ENCODE measurements around the gene ANKZF1. TPM values are rescaled to one million over a fixed set of nuclear protein-coding genes. Genes with fewer than 3 reads are reported as not detected.
A peak's percentile ranks its signal among the peaks of the same experiment; 100 is the strongest.

The ANKZF1 gene
- polyA plus RNA-seq, 1 of the 3 experiments (the other 2 are of a cell fraction): 22.3 TPM

DNA sequence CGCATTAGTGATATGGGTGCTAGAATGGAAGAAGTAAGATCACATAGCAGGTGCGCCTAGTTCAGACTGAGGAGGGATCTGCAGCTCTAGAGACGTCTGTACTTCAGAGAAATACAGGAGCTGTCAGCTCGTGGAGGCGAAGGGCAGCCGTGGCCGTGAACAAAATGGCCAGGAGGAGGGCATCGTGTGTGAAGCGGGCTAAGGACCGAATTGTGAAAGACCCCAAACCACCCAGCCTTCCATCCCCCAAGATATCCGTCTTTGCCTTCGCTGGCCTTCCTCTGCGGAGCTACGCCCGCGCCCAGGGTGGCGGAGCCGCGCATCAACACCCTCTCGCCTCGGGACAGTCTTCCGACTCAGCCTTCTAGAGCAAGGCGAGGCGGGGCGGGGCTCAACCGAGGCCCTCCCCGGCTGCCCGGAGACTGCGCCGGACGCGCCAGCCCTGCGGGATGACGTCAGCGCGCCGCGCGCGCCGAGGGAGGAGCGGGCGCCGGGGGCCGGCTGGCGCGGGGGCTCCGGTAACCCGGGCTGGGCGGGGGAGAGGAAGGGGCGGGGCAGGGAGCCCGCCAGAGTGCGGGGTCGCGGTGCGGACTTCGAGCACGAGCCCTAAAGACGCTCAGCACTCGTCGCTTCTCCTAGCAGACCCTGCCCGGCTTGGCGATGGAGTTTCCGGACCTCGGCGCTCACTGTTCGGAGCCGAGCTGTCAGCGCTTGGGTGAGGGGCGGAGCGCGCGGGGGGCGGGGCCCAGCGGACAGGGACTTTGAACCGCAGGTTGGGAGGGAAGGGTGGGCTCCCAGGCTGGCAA is 23.1 kb upstream of the ANKZF1 start, which contains the start of gene ZFAND2B:
TSS of gene ZFAND2B (plus strand) at position 455 of the 806 bp plus-strand sequence. CDS start at position 661, 206 bp downstream.
- Histone ChIP-seq H2AFZ (ENCODE audit: low read depth) (peak within 1 kb of the TSS; percentile 59), H3K9me3 (no peaks in the 10 kb centered on the region), H3K9ac (peak within 1 kb of the TSS; percentile 50; the same call in 1 of the 2 replicates), H3K27ac (ENCODE audit: low read depth in 2 of 2, low read length in 1 of 2) (peak within 1 kb of the TSS; percentile 67 to 93; a peak in 3 of 4 replicates), H3F3A (replicated peaks; ENCODE audit: insufficient read depth) (peaks cover 15% of the 10 kb centered on the region), H3K27me3 (ENCODE audit: insufficient read depth) (no peaks in the 10 kb centered on the region), H3K4me2 (peak within 1 kb of the TSS; percentile 86), H3K4me1 (ENCODE audit: control insufficient read depth in 1 of 2, insufficient read depth in 2 of 2, low read depth in 1 of 2, low read length in 1 of 2) (peaks cover 13 to 20% of the 10 kb centered on the region in 2 experiments; a peak in 3 of 4 replicates), H3K9me2 (no peaks in the 10 kb centered on the region), H4K20me1 (ENCODE audit: insufficient read depth) (no peaks in the 10 kb centered on the region), H3K4me3 (ENCODE audit: low read depth in 2 of 2, low read length in 1 of 2) (peak within 1 kb of the TSS; percentile 69), H3K36me3 (replicated peaks in 1 of 2; ENCODE audit: control insufficient read depth in 1 of 2, insufficient read depth in 2 of 2, low read length in 1 of 2) (peaks cover 9 to 26% of the 10 kb centered on the region in 2 experiments), H3K79me2 (ENCODE audit: insufficient read depth) (no peaks in the 10 kb centered on the region)
- ChIA-PET CTCF (interaction anchor here (0.6 to 4.0 kb wide), 7 partner anchors 11 to 182 kb away, joined by 3 to 26 read pairs (median 5); partner anchors contain the start of genes ABCB6, CNPPD1 and SLC23A3), POLR2A (interaction anchor here (0.6 to 4.6 kb wide), 9 partner anchors 11 to 423 kb away, joined by 3 to 52 read pairs (median 4); partner anchors contain the start of genes ABCB6, CNPPD1, GLB1L and STK16)
- TF ChIP-seq RFX5 (IDR thresholded peaks at IDR 0.05; ENCODE audit: low read length) (no peak), CHD2 (IDR thresholded peaks at IDR 0.05; ENCODE audit: low read length, partially characterized antibody) (no peak), EP300 (IDR thresholded peaks at IDR 0.05; ENCODE audit: borderline replicate concordance in 1 of 2, low read depth in 1 of 2, low read length in 1 of 2) (no peak), JUND (IDR thresholded peaks at IDR 0.05) (no peak), POLR2AphosphoS5 (IDR thresholded peaks at IDR 0.05; ENCODE audit: low read depth, low read length) (peak; percentile 97), MXI1 (IDR thresholded peaks at IDR 0.05; ENCODE audit: low read depth, low read length) (peak; percentile 75), ELF1 (IDR thresholded peaks at IDR 0.05) (no peak), TAF1 (IDR thresholded peaks at IDR 0.05; ENCODE audit: borderline replicate concordance, low read depth, low read length) (peak; percentile 86), GABPA (IDR thresholded peaks at IDR 0.05; ENCODE audit: low read depth) (0 out of 2 replicates have a peak, but pooled peaks have one; percentile 29), FOXM1 (IDR thresholded peaks at IDR 0.05; ENCODE audit: low read depth) (no peak), TEAD4 (IDR thresholded peaks at IDR 0.05; ENCODE audit: borderline replicate concordance, insufficient read depth) (no peak), NRF1 (IDR thresholded peaks at IDR 0.05; ENCODE audit: low read depth, low read length) (peak; percentile 78), RAD21 (IDR thresholded peaks at IDR 0.05; ENCODE audit: low read length) (0 out of 2 replicates have a peak, but pooled peaks have one; percentile 2), YY1 (IDR thresholded peaks at IDR 0.05; ENCODE audit: low read depth) (no peak)
- TF ChIP-seq, protein P1, sequence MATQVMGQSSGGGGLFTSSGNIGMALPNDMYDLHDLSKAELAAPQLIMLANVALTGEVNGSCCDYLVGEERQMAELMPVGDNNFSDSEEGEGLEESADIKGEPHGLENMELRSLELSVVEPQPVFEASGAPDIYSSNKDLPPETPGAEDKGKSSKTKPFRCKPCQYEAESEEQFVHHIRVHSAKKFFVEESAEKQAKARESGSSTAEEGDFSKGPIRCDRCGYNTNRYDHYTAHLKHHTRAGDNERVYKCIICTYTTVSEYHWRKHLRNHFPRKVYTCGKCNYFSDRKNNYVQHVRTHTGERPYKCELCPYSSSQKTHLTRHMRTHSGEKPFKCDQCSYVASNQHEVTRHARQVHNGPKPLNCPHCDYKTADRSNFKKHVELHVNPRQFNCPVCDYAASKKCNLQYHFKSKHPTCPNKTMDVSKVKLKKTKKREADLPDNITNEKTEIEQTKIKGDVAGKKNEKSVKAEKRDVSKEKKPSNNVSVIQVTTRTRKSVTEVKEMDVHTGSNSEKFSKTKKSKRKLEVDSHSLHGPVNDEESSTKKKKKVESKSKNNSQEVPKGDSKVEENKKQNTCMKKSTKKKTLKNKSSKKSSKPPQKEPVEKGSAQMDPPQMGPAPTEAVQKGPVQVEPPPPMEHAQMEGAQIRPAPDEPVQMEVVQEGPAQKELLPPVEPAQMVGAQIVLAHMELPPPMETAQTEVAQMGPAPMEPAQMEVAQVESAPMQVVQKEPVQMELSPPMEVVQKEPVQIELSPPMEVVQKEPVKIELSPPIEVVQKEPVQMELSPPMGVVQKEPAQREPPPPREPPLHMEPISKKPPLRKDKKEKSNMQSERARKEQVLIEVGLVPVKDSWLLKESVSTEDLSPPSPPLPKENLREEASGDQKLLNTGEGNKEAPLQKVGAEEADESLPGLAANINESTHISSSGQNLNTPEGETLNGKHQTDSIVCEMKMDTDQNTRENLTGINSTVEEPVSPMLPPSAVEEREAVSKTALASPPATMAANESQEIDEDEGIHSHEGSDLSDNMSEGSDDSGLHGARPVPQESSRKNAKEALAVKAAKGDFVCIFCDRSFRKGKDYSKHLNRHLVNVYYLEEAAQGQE (IDR thresholded peaks at IDR 0.05; ENCODE audit: low read depth, low read length): 0 out of 2 replicates have a peak, but pooled peaks have one; percentile 32
- TF ChIP-seq, protein P2, sequence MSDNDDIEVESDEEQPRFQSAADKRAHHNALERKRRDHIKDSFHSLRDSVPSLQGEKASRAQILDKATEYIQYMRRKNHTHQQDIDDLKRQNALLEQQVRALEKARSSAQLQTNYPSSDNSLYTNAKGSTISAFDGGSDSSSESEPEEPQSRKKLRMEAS (IDR thresholded peaks at IDR 0.05; ENCODE audit: low read depth): peak; percentile 77; the same call in 1 of the 2 replicates
- TF ChIP-seq, protein P3, sequence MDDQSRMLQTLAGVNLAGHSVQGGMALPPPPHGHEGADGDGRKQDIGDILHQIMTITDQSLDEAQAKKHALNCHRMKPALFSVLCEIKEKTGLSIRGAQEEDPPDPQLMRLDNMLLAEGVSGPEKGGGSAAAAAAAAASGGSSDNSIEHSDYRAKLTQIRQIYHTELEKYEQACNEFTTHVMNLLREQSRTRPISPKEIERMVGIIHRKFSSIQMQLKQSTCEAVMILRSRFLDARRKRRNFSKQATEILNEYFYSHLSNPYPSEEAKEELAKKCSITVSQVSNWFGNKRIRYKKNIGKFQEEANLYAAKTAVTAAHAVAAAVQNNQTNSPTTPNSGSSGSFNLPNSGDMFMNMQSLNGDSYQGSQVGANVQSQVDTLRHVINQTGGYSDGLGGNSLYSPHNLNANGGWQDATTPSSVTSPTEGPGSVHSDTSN (IDR thresholded peaks at IDR 0.05): no peak; the same call in 1 of the 2 replicates
- WGBS (ENCODE audit: low lambda C conversion rate): 3% methylated on average over 15 of the region's 76 CpGs
- peak; percentile 99 for DNase-seq

Data from SK-N-SH (cell line).